ENCODE measurements around the gene TNFAIP6. TPM values are rescaled to one million over a fixed set of nuclear protein-coding genes. Genes with fewer than 3 reads are reported as not detected.

The TNFAIP6 gene
- total and polyA plus RNA-seq, 10 of the 15 experiments (the other 5 are each of a cell fraction or from before 2014, with no cell fraction given) = 0.68 to 5.7 (median 1.3) TPM

GRCh38 chr2:151381266-151381665 is 23.9 kb downstream of the TNFAIP6 start (continued):
- TF ChIP-seq ZBTB40 (IDR thresholded peaks at IDR 0.05; ENCODE audit: borderline replicate concordance) (no peak), BHLHE40 (IDR thresholded peaks at IDR 0.05; ENCODE audit: borderline replicate concordance in 1 of 2, low read depth in 2 of 2, low read length in 1 of 2) (no peak), SKIL (IDR thresholded peaks at IDR 0.05; ENCODE audit: low read depth, poor library complexity, severe bottlenecking) (no peak), JUND (IDR thresholded peaks at IDR 0.05; ENCODE audit: low read depth, low read length) (no peak)

- FAIRE-seq (no peak), DNase-seq (ENCODE audit: low read depth, low spot score) (no peak), ATAC-seq (no peak)
- SMC1A ChIA-PET (ENCODE audit: uncharacterized antibody, unreplicated experiment) = interaction anchor here (1.2 kb wide), 1 partner anchor 9 kb away, joined by 4 read pairs; no protein-coding TSS in a partner anchor
- Histone ChIP-seq H3K4me2 (ENCODE audit: control insufficient read depth, insufficient read depth) (no peak overlapping the region), H3K27me3 (replicated peaks in 1 of 2; ENCODE audit: control insufficient read depth in 2 of 2, insufficient read depth in 2 of 2, low read length in 1 of 2) (no peaks in the 10 kb centered on the region), H4K20me1 (ENCODE audit: control insufficient read depth, insufficient read depth) (no peaks in the 10 kb centered on the region), H3K79me2 (ENCODE audit: control insufficient read depth, insufficient read depth, low read length) (no peaks in the 10 kb centered on the region), H3K36me3 (ENCODE audit: control insufficient read depth in 2 of 2, insufficient read depth in 2 of 2, low read length in 1 of 2) (no peaks in the 10 kb centered on the region), H3K4me3 (no peak overlapping the region), H3K4me1 (ENCODE audit: control insufficient read depth, insufficient read depth, low read length) (no peaks in the 10 kb centered on the region), H3K27ac (ENCODE audit: control insufficient read depth, insufficient read depth) (no peak overlapping the region), H3K9me3 (replicated peaks; ENCODE audit: control insufficient read depth, insufficient read depth, low read length) (no peaks in the 10 kb centered on the region), H3K9ac (ENCODE audit: control insufficient read depth, insufficient read depth, low read length) (no peak overlapping the region), H2AFZ (ENCODE audit: control insufficient read depth, low read depth, low read length) (no peak overlapping the region)
- POLR2A ChIA-PET = interaction anchor here (0.6 kb wide), 1 partner anchor 40 kb away, joined by 3 read pairs; no protein-coding TSS in a partner anchor
- RAD21 ChIA-PET (ENCODE audit: unreplicated experiment) = no interaction called here
- in situ Hi-C loops (cut with MboI) (no loop called here), intact Hi-C loops (cut with micrococcal nuclease; ENCODE audit: unreplicated experiment) (no loop called here)
- CTCF ChIA-PET = interaction anchor here (1.4 kb wide), 1 partner anchor 22 kb away, joined by 3 read pairs; the partner anchor contains the start of gene RIF1
- no peak for TF ChIP-seq SP1 (IDR thresholded peaks at IDR 0.05; ENCODE audit: low read depth, low read length)
- TF ChIP-seq HDAC6 (IDR thresholded peaks at IDR 0.05; ENCODE audit: unreplicated experiment) = no peak
- no peak for TF ChIP-seq IRF5 (IDR thresholded peaks at IDR 0.05; ENCODE audit: borderline replicate concordance)
- TF ChIP-seq USF2 (IDR thresholded peaks at IDR 0.05; ENCODE audit: borderline replicate concordance, low read depth, low read length) = no peak
- no peak for TF ChIP-seq NFYB (IDR thresholded peaks at IDR 0.05; ENCODE audit: insufficient read depth, low read depth, low read length)
- no peak for TF ChIP-seq ESRRA (IDR thresholded peaks at IDR 0.05; ENCODE audit: low read length)
- TF ChIP-seq ATF7 (IDR thresholded peaks at IDR 0.05; ENCODE audit: low read depth) = no peak
- no peak for TF ChIP-seq IKZF2 (IDR thresholded peaks at IDR 0.05)
- WGBS (ENCODE audit: insufficient coverage, insufficient replicate concordance, low lambda C conversion rate, missing lambda C conversion rate) = 74% methylated on average over 4 of the region's 4 CpGs
- BruUV-seq (replicated peaks) = no TSS peak
Measured at GRCh38 chr2:151388011-151388410, 30.6 kb downstream of the TNFAIP6 start.

All from GM12878 (cell line).